Gastrocnemius medialis (tissue), 4 donors: Measurements from ENCODE around the gene SCGB1A1.

ENCODE experiments used
- CTCF ChIP-seq, 5 experiments: fragments of 450-650 bp in 3 of 5; fragments of 200-600 bp in 2 of 5; sonication (generic) in 2 of 5; IDR thresholded peaks in 4 of 5; conservative IDR thresholded peaks in 1 of 5; 1 replicate in 4 of 5; 2 replicates in 1 of 5; pipeline ENCODE4 v1.5.1; 2016 to 2019; ENCODE audit warnings: antibody characterized with exemption in 5 of 5, mild to moderate bottlenecking in 3 of 5, moderate library complexity in 3 of 5
- POLR2A ChIP-seq, 2 donors: fragments of 450-650 bp; IDR thresholded peaks; one replicate each; pipeline ENCODE4 v1.6.1; 2017; ENCODE audit warnings: antibody characterized with exemption in 2 of 2, mild to moderate bottlenecking in 2 of 2, moderate library complexity in 2 of 2

GRCh38 chr11:62406034-62406433, 12.8 kb upstream of the SCGB1A1 start:
- TF ChIP-seq CTCF (IDR thresholded peaks at IDR 0.05 in 4 of 5, conservative IDR thresholded peaks at IDR 0.05 in 1 of 5): no peak
- TF ChIP-seq POLR2A (IDR thresholded peaks at IDR 0.05): no peak
